ENCODE data around the gene KCNK10.
"Not testable (repeated sequence)": the region's sequence is repeated elsewhere in the genome, so short reads cannot be mapped to it uniquely, and the experiment has no call there.

KCNK10 gene

DNA sequence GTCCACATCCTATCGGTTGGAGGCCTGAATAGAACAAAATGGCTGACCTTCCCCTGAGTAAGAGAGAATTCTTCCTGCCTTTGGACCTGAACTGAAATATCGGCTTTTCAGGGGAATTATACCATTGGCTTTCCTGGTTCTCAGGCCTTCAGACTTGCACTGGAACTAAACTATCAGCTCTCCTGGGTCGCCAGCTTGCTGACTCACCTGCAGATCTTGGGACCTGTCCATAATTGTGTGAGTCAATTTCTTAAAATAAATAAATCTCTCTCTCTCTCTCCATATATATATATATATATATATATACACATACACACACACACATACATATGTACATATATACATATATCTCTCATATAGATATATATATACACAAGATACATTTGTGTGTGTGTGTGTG is 41.6 kb downstream of the KCNK10 start:
- DNase-seq (ENCODE audit: low read depth, low spot score) = no peak
- no peak overlapping the region for H3K4me3 ChIP-seq (ENCODE audit: low read length)

DNA sequence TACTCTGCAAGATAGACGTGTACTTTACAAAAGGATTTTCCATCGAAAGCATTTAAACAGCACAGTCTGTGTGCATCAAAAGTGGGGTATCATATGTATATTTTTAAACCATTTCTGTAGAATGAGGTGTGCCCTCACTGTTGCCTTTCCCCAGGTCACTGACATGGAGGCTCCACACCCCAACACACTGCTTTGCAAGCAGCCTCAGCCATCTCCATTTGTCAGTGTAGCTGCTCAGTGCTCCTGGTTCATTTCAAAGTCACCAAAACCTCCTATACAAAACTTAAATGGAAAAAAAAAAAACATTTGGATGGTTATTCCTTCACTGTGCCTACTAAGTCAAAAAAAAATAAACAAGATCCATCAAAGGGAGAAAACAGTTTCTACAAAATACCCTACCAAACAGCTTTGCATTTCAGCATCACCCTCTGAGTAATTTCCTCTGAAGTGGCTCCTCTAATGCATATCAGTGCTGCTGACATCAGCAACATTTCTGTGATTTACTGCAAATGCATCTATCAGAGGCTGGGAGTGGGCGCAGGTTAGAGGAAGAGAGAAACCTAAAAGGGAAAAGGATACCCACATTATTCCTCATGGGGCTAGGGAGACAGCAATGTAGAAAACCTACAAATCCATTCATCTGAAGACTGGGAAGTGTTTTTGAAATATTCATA is 46.0 kb downstream of the KCNK10 start:
- no peak for DNase-seq (ENCODE audit: low read depth, low spot score)
- no peak overlapping the region for H3K4me3 ChIP-seq (ENCODE audit: low read length)

DNA sequence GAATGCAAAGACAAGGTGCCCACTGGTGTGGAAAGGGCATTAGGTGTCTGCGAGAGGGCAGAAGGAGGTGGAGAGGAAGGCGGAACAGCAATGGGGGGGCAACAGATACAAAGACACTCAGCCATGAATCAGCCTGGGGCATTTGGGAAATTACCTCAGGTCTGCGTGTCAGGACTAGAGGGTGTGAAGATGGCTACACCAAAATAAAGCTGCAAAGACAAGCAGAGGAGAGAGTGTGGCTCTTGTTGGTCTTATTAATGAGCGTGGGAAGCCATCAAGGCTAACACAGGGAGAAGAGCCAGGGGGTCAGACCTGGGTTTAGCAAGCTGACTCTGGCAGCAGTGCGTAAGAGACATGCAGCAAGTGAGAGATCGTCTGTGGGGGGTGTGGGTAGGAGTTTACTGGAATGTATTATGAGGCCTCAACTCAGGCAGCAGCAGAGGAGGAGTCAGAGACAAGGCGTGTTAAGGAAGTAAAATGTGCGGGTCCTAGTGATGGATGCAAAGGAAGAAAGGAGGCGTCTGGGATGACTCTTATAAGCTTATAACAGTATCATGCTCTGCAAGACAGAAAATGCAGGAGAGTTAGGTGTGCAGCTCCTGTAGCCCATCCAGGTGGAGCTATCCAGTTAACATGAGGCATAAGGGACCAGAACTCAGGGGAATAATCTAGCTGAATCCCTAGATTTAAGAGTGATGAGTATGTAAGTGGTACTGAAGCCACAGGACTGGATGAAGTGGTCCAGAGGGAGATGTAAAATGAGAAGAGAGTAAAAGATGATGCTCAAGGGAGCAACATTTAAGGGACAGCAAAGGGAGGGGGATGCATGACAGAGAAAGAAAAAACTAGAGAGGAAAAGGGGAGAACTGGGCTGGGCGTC is 50.4 kb downstream of the KCNK10 start:
- no peak overlapping the region for H3K4me3 ChIP-seq (ENCODE audit: low read length)
- no peak for DNase-seq (ENCODE audit: low read depth, low spot score)

DNA sequence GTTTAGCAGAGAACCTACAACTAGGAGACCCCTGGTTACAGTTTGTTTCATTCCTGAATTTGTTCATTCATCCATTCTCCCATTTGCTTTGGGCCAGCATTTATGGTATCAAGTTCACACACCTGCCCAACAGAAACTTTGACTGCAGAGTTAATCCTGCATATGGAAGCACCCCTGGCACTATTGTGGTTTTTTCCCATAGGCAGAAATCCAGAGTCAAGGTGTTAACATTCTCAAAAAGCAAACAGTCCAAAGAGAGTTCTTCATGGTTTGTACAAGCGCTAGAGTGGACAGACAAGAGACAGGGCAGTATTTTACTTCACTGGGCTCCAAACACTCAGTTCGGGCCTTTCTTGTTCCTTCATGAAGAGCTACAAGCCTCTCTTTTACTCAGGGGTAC is 51.9 kb downstream of the KCNK10 start:
- H3K4me3 ChIP-seq (ENCODE audit: low read length) = no peak overlapping the region
- no peak for DNase-seq (ENCODE audit: low read depth, low spot score)

DNA sequence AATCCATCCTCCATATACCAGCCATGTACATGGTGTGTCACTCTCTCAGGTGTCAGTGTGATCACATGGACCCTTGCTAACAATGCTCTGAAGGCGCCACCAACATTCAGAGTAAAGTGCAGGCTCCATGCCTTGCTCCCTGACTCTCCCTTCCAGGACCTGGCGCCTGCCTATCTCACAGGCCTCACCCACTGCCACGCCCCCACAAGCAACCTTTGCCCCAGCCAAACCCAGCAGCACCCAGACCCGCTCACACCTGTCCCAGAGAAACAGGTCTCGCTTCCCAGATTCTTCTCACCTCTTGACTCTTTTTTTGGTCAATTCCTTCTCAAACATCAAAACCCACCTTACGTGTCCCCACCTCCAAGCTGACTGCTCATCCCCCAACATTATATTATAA is 52.3 kb downstream of the KCNK10 start:
- H3K4me3 ChIP-seq (ENCODE audit: low read length) = no peak overlapping the region
- DNase-seq (ENCODE audit: low read depth, low spot score) = no peak

DNA sequence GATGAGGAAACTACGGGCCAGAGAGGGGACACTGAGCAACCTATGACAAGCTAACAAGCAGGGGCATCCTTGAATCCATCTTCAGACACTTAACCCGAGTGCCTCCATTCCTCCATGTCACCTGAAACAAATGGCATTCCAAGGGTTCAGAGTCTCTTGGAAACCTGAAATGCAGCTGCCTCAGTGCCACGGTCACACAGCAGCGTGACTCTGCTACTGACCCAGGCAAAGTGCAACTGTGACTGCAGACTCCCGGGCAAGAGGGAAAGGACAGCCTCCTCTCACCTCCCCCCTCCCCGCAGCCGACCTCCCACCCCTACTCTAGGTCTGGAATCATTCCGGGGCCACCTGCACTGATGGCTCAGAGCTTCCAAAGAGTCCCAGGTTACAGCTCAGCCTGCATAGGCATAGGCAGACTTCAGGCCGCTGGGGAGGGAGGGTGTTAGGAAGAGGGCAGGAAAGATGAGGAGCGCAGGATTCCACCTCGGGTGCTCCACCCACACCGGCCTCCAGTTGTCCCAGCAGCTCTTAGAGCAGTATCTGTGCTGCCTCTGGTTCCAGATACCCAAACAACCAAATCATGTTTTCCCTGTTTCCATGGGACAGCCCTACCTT is 53.2 kb downstream of the KCNK10 start:
- no peak overlapping the region for H3K4me3 ChIP-seq (ENCODE audit: low read length)
- DNase-seq (ENCODE audit: low read depth, low spot score) = no peak

DNA sequence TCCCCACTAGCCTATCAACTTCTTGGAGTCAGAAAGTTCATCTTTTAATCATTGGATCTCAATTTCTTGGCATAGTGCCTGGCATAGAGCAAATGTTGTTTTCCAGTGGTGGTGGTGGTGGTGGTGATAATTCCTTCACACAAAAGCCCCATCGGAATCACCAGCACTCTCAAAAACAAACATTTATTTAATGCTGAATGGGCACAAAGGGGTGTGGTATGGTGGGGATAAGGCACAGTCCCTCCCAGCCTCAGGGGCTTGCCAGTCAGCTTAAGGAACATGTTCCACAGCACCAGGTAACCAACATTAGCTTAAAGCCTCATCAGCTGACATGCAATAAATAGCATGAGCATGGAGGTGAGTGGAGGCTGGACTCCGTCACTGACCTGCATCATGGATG is 56.6 kb downstream of the KCNK10 start:
- no peak for DNase-seq (ENCODE audit: low read depth, low spot score)
- H3K4me3 ChIP-seq (ENCODE audit: low read length) = no peak overlapping the region

DNA sequence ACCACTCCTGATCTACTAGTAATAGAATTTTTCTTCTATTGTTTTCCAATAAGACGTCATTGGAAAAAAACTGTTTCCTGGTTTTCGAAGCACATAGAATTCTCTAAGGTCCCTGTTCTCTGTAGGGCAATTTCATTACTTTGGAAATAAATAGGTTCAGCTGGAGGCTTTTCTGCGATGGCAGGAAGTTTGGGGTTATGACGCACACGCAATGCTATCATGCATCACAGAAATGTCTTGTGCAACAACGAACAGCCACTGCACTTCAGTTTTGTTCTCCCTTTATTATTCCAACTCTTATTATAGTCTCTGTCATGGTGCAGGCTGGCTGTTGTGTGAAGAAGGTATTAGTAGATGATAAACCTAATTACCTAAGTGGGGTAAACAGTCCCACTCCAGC is 59.0 kb downstream of the KCNK10 start:
- no peak for DNase-seq (ENCODE audit: low read depth, low spot score)
- H3K4me3 ChIP-seq (ENCODE audit: low read length) = no peak overlapping the region

DNA sequence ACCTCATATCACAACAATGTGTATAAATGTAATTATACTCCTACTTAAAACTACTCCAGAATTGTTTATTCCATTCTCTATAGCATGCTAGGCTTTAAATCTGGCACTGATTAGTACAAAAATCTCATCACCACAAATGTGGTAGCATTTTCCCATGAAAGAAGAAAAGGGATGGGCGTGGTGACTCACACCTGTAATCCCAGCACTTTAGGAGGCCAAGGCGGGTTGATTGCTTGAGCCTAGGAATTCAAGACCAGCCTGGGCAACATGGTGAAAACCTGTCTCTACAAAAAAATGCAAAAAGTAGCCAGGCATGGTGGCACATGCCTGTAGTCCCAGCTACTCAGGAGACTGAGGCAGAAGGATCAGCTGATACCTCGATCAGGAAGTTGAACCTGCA is 61.8 kb downstream of the KCNK10 start:
- not testable (repeated sequence) for DNase-seq (ENCODE audit: low read depth, low spot score); H3K4me3 ChIP-seq (ENCODE audit: low read length)

DNA sequence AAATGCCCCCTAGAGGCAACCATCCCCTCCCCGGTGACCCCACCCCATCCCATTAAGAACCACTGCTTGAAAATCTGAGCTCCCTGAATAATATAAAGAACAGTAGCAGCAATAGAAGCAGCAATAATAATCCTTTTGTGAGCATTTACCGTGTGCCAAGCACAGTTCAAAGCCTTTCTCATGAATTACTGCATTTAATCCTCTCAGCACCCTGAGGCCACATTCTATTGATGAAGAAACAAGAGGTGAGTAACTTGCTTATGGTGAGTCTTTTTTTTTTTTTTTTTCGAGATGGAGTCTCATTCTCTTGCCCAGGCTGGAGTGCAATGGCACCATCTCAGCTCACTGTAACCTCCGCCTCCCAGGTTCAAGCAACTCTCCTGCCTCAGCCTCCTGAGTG is 65.0 kb downstream of the KCNK10 start:
- no peak for DNase-seq (ENCODE audit: low read depth, low spot score)
- no peak overlapping the region for H3K4me3 ChIP-seq (ENCODE audit: low read length)

DNA sequence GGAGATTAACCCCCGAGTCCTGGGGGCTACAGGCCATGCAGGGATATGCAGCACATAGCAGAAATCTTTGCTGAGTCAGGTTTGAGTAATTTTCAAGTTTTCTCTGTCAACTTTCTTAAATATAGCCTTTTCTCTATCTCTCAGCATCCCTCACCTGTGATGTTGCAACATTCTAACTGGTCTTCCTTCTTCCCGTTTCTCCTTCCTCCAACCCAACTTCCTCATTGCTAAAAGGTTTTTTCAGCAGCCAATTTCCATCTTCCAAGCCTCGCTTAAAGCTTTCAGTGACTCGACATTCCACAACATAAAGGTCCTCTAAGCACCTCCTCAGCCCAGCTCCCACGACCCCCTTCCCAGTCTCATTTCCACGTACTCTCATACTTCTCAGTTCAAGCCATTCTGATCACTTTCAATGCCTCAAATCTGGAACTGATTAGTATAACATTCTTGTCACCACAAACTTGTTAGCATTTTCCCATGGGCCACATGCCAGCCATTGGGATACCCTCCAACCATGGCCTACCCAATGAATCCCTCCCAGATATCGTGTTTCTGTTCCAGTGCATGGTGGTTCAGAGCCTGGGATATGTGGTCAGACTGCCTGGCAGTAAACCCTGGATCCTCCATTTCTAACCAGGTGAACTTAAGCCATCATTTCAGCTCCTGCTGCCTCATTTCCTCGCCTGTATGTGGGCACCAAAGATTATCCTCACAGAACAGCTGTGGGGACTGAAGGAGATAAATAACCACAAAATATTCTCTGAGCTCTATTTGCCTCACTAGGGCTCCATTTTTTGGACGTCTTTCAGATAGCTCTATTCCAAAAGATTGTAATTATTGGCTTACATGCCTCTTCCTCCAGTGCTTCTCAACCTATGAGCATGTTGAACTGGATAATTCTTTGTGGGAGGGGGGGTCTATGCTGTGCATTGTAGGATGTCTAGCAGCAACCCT is 65.8 kb downstream of the KCNK10 start:
- no peak overlapping the region for H3K4me3 ChIP-seq (ENCODE audit: low read length)
- DNase-seq (ENCODE audit: low read depth, low spot score) = no peak

DNA sequence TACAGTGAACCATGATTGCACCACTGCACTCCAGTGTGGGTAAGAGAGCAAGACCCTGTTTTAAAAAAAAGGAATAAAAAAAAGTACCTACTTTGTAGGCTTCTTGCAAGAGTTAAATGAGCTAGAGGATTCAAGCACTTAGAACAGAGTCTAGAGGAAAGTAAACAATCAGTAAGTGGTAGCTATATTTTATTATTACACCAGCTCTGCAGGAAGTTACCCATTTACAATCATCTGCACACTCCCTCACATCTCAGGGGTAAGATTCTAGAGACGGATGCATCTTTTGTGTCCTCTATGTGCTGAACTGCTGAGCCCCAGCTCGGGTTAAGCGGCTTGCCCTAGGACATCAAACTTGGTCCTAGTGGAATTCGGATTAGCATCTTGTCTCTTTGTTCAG is 67.3 kb downstream of the KCNK10 start:
- no peak for DNase-seq (ENCODE audit: low read depth, low spot score)

DNA sequence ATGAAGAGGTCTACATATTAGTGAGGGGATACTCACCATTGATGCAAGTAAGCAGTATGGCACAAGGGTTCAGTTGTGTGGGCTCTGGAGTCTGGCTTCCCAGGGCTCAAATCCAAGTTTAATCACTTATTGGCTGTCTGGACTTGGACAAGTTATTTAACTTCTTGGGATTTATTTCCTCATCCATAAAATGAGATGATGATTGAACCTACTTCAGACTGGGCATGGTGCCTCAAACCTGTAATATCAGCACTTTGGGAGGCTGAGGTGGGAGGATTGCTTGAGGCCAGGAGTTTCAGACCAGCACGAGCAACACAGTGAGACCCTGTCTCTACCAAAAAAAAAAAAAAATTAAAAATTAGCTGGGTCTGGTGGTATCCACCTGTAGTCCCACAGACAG is 67.9 kb downstream of the KCNK10 start:
- no peak overlapping the region for H3K4me3 ChIP-seq (ENCODE audit: low read length)
- no peak for DNase-seq (ENCODE audit: low read depth, low spot score)

More for the DNA sequence above, 67.3 kb downstream of the KCNK10 start:
- no peak overlapping the region for H3K4me3 ChIP-seq (ENCODE audit: low read length)

DNA sequence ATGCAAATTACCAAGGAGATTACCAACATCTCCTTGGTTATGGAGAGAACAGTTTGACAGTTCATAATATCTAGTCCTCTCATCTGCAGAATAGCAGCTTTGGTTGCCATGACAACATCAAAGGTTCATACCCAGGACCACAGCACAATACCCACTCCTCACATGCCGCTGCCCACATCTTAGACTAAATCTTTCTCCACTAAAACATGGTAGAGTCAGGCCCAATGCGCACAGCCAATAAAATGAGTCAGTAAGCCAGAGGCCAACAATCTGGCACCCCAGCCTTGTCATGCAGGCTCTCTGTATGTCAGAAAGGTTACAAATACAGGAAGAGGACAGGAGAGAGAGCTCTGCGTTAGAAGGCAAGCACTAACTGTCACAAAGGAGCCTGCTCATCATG is 70.6 kb downstream of the KCNK10 start:
- peak; percentile 2 for DNase-seq (ENCODE audit: low read depth, low spot score)
- H3K4me3 ChIP-seq (ENCODE audit: low read length) = no peak overlapping the region

DNA sequence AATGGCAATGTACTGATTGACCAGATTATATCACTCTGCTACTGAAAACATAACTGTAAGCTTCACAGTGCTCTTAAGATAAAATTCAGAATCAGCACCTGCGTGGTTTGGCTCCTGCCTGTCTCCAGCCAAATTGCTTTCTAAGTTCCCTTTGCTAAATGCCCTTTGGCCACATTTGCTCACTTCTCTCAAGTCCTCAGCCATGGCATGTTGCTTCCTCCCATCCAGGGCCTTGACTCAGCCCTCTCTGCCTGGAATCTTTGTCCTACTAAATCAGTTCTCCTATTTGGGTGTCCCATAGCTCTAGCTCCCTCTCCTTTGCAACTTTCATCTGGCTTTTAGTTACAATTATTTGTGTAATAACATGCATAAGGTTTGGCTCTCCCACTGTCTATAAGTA is 71.4 kb downstream of the KCNK10 start:
- no peak overlapping the region for H3K4me3 ChIP-seq (ENCODE audit: low read length)
- DNase-seq (ENCODE audit: low read depth, low spot score) = no peak

DNA sequence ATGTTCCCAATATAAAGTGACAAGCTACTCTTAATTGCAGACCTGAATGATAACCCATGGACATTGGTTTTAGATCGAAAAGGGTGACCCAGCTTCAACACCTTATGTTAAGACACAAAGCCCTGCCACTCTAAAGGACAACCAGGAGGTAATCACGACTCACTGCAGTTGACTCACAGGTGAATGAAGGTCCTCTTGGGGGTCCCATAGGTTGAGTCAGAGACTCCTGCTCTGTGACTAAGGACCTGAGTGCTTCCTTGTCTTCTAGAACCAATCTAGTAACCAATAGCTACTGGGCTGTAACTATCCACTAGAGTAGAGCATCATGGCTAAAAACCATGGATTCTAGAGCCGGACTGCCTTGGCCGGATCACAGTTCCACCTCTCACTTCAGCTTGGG is 73.8 kb downstream of the KCNK10 start:
- H3K4me3 ChIP-seq (ENCODE audit: low read length) = no peak overlapping the region
- DNase-seq (ENCODE audit: low read depth, low spot score) = no peak

DNA sequence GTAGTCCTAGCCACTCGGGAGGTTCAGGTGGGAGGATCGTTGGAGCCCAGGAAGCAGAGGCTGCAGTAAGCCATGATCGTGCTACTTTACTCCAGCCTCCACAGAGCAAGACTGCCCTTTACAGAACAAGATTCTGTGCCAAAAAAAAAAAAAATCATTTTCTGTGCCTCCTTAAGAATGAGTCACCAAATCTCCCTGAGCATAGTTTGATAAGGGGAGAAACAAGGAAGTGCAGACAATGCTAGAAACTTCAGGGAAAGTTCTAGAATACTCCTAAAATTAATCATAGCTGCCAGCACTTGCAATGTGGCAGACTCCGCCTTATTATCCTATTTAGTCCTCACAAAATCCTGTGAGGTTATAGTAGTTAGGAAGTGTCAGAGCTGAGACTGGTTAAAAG is 74.5 kb downstream of the KCNK10 start:
- no peak for DNase-seq (ENCODE audit: low read depth, low spot score)
- no peak overlapping the region for H3K4me3 ChIP-seq (ENCODE audit: low read length)

DNA sequence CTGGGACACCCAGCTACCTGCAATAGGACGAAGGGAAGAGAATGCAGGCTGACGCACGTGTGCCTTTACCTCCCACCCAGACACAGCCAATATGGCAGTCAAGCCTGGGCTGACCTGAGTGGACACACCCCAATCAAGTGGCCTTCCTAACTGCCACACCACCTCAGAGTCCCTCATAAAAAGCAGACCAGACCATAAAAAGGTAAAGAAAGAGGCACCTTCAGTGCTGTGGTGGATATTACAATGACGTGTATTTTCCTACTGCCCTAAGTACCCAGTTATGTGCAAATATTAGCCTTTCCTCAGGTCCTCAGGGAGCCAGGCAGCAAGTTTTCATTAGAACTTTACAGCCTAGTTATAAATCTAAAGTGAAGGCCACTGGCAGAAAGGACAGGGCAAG is 75.8 kb downstream of the KCNK10 start:
- DNase-seq (ENCODE audit: low read depth, low spot score) = no peak
- no peak overlapping the region for H3K4me3 ChIP-seq (ENCODE audit: low read length)

DNA sequence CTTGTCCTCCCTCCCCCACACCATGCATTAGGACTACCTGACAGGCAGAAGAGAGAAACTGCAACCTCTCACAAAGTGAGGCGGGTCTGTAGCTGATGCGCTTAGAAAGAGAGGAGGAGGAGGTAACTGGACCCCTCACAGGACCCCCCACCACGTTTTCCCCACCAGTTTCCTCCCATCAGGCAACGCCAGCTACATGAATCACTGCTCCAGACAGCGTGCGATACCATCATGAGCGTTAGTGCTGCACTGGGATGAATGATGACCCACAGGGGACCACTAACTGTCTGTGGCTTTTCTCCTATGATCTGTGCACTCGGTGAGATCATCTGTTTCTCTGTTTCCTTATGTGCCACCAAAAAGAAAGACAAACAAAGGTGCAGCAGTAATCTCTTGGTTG is 77.7 kb downstream of the KCNK10 start:
- H3K4me3 ChIP-seq (ENCODE audit: low read length) = no peak overlapping the region
- DNase-seq (ENCODE audit: low read depth, low spot score) = no peak
